GM21576 (cell line): Measurements from ENCODE around the gene LARP1B.
"Not testable (repeated sequence)": the region's sequence is repeated elsewhere in the genome, so short reads cannot be mapped to it uniquely, and the experiment has no call there.

Source experiments
- ATAC-seq: cut with Tn5 transposase; IDR thresholded peaks from one replicate; pipeline ENCODE4 v1.9.1; 2021; ENCODE audit warnings: mild to moderate bottlenecking, moderate library complexity; ENCODE audit not compliant: unreplicated experiment

LARP1B gene

DNA sequence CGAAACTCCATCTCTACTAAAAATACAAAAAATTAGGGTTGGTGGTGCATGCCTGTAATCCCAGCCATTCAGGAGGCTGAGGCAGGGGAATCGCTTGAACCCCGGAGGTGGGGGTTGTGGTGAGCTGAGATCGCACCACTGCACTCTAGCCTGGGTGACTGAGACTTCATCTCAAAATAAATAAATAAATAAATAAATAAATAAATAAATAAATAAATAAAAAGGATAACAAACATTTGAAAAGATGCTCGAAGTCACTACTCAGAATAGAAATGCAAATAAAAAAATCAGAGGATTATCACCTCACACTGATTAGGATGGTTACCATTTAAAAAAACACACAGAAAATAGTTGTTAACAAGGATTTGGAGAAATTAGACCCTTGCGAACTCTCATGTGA, 73.8 kb downstream of the LARP1B start:
- no peak for ATAC-seq

DNA sequence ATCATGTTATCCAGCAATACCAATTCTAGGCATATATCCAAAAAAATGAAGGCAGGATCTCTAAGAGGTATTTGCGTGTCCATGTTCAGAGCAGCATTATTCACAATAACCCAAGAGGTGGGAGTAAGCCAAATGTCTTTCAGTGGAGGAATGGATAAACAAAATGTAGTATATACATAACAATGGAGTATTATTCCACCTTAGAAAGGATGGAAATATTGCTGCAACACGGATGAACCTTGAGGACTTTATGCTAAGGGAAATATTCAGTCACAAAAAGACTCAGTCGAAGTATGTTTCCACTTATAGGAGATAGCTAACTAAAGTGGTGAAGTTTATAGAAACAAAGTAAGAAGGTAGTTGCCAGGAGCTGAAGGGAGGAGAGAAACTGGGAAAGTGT, 74.3 kb downstream of the LARP1B start:
- no peak for ATAC-seq

DNA sequence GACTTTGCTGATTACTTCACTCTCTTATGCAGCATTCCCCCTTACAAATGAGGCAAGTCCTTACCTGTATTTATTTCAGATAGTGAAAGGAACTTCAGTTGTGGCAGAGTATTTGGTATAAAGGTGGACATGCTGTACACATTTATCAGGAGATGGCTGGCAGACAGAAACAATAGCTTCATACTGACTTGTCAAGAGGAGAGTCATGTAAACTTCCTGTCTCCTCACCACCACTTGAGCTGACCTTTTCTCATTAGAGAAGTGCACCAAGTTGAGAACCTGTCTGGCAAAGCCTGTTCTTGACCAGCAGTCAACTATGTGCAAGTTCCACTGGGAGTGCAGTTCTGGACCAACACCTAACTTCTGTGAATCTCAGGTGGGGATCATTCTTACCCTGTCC, 80.8 kb downstream of the LARP1B start:
- no peak for ATAC-seq

- no peak for ATAC-seq
Observed at GRCh38 chr4:128145727-128146126, 84.6 kb downstream of the LARP1B start.

GRCh38 chr4:128153800-128154199, 92.7 kb downstream of the LARP1B start:
- no peak for ATAC-seq

- no peak for ATAC-seq
Observed at GRCh38 chr4:128155231-128155855, 94.2 kb downstream of the LARP1B start.

DNA sequence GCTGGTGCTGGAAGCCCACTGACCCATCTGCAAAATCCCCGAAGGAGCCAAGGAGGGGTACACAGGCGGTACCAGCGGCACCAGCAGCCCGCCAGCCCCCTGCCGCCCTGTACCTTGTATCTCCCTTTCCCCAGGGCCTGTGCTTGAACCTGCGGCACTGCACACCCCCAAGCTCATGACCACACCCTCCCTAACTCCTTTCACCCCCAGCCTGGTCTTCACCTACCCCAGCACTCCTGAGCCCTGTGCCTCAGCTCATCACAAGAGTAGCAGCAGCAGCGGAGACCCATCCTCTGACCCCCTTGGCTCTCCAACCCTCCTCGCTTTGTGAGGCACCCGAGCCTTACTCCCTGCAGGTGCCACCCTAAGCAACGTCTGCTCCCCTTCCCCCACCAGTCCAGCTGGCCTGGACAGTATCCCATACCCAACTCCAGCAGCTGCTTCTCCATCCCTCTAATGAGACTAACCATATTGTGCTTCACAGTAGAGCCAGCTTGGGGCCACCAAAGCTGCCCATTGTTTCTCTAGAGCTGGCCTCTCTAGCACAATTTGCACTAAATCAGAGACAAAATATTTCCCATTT, 94.9 kb downstream of the LARP1B start:
- no peak for ATAC-seq

DNA sequence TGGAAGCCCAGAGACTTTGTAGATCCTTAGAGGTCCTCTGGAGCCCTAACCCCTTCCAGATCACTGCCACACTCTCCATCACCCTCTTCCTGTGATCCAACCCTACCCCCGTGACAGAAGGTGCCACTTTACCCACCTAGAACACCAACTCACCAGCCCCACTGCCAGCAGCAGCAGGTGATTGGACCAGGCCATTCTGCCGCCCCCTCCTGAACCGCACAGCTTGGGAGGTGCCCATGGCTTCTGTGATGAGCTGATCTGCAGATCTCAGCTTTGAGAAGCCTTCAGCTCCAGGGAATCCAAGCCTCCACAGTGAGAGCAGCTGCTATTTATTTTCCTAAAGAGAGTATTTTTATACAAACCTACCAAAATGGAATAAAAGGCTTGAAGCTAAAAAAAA, 95.4 kb downstream of the LARP1B start:
- not testable (repeated sequence) for ATAC-seq

DNA sequence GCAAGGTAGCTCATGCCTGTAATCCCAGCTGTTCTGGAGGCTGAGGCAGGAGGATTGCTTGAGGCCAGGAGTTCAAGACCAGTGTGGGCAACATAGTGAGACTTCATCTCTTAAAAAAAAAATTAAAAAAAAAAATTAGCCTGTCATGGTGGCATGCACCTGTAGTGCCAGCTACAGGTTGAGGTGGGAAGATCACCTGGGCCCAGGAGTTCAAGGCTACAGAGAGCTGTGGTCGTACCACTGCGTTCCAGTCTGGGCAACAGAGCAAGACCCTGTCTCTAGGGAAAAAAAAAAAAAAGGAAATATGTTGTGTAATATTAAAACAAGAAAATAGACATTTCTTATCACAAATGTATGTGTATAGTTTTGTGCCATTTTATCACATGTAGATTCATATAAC, 97.8 kb downstream of the LARP1B start:
- ATAC-seq: no peak

- no peak for ATAC-seq
Observed at GRCh38 chr4:128159967-128160366, 98.9 kb downstream of the LARP1B start.

DNA sequence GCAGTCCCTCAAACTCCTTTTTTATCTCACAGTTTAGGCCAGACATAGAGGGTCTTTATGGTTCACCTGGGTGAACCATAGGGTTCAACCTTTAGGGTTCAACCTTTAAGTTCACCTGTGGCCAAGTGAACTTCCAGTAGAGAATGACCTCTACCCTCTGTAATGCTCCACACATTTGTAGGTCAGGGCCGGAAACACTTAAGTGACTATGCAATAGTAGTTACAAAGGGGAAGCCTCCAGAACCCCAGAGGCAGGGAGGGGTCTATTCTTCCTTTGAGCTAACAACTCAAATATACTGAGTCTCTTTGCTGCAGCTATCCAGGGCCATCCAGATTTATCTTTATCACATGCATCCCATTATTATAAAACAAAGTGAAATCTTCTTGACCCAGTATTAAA, 100.0 kb downstream of the LARP1B start:
- ATAC-seq: no peak

DNA sequence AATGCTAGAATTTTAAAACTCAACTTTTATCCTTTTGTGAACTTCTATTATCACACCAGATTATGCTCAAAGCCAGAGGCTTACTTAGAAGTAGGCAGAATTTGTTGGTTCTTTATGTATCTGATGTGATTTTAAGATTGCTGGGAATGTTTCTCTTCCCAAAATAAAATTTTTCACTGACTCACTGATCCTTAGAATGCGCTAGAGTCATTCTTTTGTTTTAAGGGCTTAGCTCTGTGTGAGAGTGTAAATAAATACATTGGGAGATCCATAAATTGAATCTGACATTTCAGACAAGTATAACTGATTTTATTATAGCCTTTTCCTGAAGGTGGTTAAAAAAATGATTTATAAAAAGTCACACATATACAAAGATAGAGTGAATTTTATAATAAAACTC, 101.3 kb downstream of the LARP1B start:
- no peak for ATAC-seq

DNA sequence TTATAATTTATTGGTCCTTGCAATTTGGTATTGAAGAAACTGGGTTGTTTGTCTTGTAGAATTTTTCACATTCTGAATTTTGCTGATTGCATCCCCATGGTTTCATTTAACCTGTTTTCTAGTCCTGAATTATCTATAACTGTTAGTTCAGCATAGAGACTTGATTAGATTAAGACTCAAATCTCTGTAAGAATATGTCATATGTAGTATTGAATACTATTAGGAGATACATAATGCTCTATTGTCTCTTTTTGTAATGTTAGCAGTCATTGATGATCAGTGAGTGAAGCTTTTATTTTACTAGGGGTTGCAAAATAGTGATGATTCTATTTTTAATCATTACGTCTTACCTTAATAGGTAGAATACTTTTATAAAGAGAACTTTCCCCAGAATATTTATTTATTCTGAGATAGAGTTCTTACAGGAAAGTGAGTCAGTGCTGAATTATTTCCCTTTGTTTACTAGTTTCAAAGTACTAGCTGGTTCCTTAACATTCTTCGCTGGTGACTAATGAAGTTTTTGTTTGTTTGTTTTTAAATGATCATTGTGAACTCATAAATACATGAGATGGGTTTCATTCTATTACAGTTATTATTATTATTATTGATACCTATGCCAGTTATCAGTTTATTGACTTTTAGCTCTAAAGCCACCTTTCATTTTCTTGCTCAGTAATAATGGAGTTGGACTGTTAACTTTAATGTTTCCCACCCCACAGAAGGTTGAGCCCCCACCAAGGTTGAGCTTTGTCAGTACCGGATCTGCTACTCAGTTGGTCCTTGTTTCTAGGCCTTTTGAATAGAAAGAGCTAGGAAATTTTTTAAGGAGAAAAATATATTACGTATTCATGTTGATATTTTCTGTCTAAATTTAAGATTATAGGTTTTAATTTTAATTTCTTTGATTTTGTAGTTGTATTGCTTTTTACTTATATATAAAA, 102.3 kb downstream of the LARP1B start:
- no peak for ATAC-seq

DNA sequence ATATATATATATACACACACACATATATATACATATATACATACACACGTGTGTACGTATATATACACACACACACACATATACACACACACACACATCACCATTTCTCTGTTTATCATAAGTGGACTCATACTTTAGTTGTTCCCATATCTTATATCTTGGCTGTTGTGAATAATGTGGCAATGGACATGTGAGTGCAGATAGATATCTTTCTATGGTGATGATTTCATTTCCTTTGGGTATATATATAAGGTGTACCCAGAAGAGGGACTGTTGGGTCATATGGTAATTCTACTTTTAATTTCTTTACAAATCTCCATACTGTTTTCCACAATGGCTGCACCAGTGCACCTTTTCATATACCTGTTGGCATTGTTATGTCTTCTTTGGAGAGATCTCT, 105.9 kb downstream of the LARP1B start:
- ATAC-seq: no peak

DNA sequence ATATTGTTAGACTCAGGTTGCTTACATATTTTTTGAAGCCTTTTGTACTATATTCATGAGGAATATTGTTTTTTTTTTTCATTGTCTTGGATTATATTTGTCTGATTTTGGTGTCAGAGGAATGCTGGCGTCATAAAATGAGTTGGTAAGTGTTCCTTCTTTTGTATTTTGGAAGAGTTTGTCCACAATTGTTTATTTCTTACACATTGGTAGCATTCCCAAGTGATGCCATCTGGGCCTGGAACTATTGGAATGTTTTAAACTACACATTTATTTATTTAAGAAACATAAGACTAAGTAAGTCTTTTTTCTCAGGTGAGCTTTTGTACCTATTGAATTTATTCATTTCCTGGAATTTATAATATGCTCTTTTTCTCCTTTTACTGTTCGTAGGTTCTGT, 107.6 kb downstream of the LARP1B start:
- no peak for ATAC-seq

DNA sequence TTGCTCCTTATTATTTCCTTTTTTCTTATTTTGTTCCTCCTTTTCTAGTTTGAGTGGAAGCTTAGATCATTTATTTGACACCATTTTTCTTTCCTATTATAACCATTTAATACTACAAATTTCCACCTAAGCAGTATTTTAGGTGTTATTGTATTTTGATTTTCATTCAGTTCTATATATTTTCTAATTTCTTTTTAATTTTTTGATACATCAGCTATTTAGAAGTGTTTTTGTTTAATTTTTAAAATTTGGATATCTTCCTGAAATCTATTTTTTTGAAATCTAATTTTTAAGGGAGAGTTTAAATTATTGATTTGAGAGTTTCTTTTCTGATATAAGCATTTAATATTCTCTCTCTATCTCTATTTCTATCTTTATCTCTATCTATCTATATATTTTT, 108.1 kb downstream of the LARP1B start:
- ATAC-seq: no peak

- no peak for ATAC-seq
Observed at GRCh38 chr4:128176643-128177042, 115.5 kb downstream of the LARP1B start.

DNA sequence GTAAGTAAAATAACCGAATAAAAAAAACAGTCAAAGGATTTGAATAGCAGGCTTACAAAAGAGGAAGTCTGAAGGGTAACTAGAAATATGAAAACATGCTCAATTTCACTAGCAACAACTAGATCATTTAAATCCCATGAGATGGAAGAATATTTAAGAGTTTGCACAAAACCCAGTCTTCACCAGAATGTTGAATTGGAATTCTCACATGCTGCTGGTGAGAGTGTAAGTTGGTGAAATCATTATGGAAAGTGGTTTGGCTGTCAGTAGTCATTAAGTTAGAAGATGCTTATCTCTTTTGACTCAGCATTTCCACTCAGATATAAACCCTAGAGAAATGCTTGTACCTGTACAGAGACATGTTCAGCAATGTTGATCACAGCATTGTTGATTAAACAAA, 116.4 kb downstream of the LARP1B start:
- no peak for ATAC-seq

GRCh38 chr4:128186623-128187022, 125.5 kb downstream of the LARP1B start:
- no peak for ATAC-seq

GRCh38 chr4:128191115-128191781, 130.1 kb downstream of the LARP1B start:
- ATAC-seq: peak; percentile 100
